Lung (tissue), 12 donors: Measurements from ENCODE around the gene LIX1L. TPM values are rescaled to one million over a fixed set of nuclear protein-coding genes. Genes with fewer than 3 reads are reported as not detected.

Source experiments
- ATAC-seq: fragments of 200-7000 bp; cut with Tn5 transposase; one replicate; pipeline ENCODE4 v1.9.1; 2020; ENCODE audit warnings: moderate number of reproducible peaks; ENCODE audit not compliant: insufficient read depth, low FRiP score
- DNase-seq, 3 donors: peaks; one replicate each; pipeline ENCODE4 v3.0.0-alpha.2; 2013 to 2017
- H3K27ac ChIP-seq, 2 donors: one replicate each; pipeline ENCODE4 v1.5.1; 2013; ENCODE audit warnings: mild to moderate bottlenecking in 2 of 2, moderate library complexity in 2 of 2, control low read depth in 1 of 2, inconsistent platforms in 1 of 2, low read depth in 1 of 2, low read length in 1 of 2
- H3K27me3 ChIP-seq, 3 donors: one replicate each; pipeline ENCODE4 v1.5.1; 2013; ENCODE audit warnings: low read length in 2 of 3; ENCODE audit not compliant: control insufficient read depth in 3 of 3, insufficient read depth in 3 of 3
- H3K36me3 ChIP-seq, 4 donors: one replicate each; pipeline ENCODE4 v1.5.1; 2013; ENCODE audit warnings: low read length in 4 of 4, mild to moderate bottlenecking in 1 of 4, moderate library complexity in 1 of 4; ENCODE audit not compliant: control insufficient read depth in 4 of 4, insufficient read depth in 4 of 4
- H3K4me1 ChIP-seq, 5 donors: one replicate each; pipeline ENCODE4 v1.5.1; 2013; ENCODE audit warnings: low read length in 5 of 5, mild to moderate bottlenecking in 2 of 5, moderate library complexity in 1 of 5; ENCODE audit not compliant: control insufficient read depth in 5 of 5, insufficient read depth in 5 of 5
- H3K4me3 ChIP-seq: one replicate; pipeline ENCODE4 v1.5.1; 2013; ENCODE audit warnings: mild to moderate bottlenecking, control low read depth, moderate library complexity
- H3K9ac ChIP-seq, 2 donors: one replicate each; pipeline ENCODE4 v1.5.1; 2013; ENCODE audit warnings: low read length in 2 of 2, control low read depth in 1 of 2; ENCODE audit not compliant: insufficient read depth in 1 of 2
- H3K9me3 ChIP-seq, 4 donors: one replicate each; pipeline ENCODE4 v1.5.1; 2013; ENCODE audit warnings: low read length in 3 of 4, mild to moderate bottlenecking in 1 of 4, moderate library complexity in 1 of 4; ENCODE audit not compliant: control insufficient read depth in 4 of 4, insufficient read depth in 3 of 4
- WGBS, 2 donors: extraction: QIAGEN DNeasy Blood & Tissue Kit; methylation state at CpG; one replicate each; pipeline ENCODE4 v1.1.7; 2013; 5-methylcytosine and 5-hydroxymethylcytosine counted together
- polyA plus RNA-seq, 2 donors: library from polyadenylated mRNA; stranded (reverse); fragments of 200-250 nt; gene quantifications; one replicate each; pipeline ENCODE4 v1.2.1, GENCODE V29; 2013
- total RNA-seq, 2 donors: library from RNA; depleted of rRNA in 1 of 2; stranded (reverse); fragments of >200 nt in 1 of 2; gene quantifications; one replicate each; pipeline ENCODE4 v1.2.1, GENCODE V29; 2014 to 2021
- TF ChIP-seq, protein P1 (sequence below): IDR thresholded peaks from 2 replicates; pipeline ENCODE4 v1.5.1; 2012; ENCODE audit warnings: mild to moderate bottlenecking; ENCODE audit errors: control extremely low read depth, extremely low read depth
- donor health status: control.
- donor health status: control.
- donor health status: Bipolar disorder and iron deficiency.
- donor health status: healthy.
- donor health status: DM: yes; HTN: yes; CAD: no.

The LIX1L gene
- total and polyA plus RNA-seq, 4 donors = 7.0 to 30.9 (median 18.9) TPM

DNA sequence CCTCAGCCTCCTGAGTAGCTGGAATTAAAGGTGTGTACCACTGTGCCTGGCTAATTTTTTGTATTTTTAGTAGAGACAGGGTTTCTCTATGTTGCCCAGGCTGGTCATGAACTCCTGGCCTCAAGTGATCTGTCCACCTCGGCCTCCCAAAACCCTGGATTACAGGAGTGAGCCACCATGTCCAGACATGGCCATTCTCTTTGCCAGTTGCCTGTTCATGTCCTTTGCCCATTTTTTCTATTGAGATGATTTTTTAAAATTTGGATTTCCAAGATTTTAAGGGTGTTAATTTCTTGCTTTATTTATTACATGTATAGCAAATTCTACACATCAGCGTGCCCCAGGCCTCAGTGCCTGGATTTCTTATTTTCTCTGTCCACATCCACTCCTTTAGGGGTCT is 9.5 kb upstream of the LIX1L start:
- WGBS, 2 donors = 96 to 100% methylated on average over 2 of the region's 2 CpGs
- no peaks in the 10 kb centered on the region for H3K27me3 ChIP-seq
- peaks cover 0 to 5% (median 2%) of the 10 kb centered on the region in 4 donors for H3K36me3 ChIP-seq
- DNase-seq (no peak), ATAC-seq (no peak)
- H3K9me3 ChIP-seq = peaks cover 0 to 3% (median 0%) of the 10 kb centered on the region in 4 donors
- TF ChIP-seq, protein P1, sequence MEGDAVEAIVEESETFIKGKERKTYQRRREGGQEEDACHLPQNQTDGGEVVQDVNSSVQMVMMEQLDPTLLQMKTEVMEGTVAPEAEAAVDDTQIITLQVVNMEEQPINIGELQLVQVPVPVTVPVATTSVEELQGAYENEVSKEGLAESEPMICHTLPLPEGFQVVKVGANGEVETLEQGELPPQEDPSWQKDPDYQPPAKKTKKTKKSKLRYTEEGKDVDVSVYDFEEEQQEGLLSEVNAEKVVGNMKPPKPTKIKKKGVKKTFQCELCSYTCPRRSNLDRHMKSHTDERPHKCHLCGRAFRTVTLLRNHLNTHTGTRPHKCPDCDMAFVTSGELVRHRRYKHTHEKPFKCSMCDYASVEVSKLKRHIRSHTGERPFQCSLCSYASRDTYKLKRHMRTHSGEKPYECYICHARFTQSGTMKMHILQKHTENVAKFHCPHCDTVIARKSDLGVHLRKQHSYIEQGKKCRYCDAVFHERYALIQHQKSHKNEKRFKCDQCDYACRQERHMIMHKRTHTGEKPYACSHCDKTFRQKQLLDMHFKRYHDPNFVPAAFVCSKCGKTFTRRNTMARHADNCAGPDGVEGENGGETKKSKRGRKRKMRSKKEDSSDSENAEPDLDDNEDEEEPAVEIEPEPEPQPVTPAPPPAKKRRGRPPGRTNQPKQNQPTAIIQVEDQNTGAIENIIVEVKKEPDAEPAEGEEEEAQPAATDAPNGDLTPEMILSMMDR = no peak
- no peak overlapping the region for H3K9ac ChIP-seq
- H3K4me3 ChIP-seq = no peak overlapping the region
- H3K27ac ChIP-seq = no peak overlapping the region
- H3K4me1 ChIP-seq = peaks cover 1 to 25% (median 10%) of the 10 kb centered on the region in 5 donors

DNA sequence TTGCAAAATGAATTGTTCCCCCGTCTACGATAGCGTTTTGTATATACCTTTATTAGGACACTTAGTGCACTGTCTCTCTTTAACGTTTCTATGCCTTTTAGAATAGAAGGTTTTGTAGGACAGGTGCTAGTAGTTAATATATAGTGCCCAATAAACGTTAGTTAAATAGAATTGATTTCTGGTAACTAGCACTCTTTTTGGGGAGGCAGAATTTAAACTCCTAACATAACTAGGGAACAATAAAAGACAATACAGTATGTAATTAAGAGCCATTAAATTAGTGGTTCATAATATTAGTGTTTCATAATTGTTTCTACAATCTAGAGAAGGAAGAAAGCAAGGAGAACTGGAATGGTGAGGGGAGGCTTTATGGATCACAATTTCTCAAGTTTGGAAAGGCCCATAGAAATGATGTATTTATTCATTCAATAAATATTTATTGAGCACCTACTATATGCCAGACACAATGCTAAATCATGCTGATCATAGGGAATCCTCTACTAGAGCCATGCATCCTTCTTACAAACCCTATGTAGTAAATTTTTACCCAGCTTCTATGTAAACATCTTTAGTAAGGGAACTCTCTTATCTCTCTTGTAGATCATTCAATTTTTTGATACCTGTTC is 7.4 kb upstream of the LIX1L start:
- ATAC-seq = no peak
- peaks cover 11 to 41% (median 14%) of the 10 kb centered on the region in 5 donors for H3K4me1 ChIP-seq

GRCh38 chr1:145964328-145965118 is 6.7 kb upstream of the LIX1L start, which contains the start of the genes ANKRD34A and POLR3GL:
TSS of gene ANKRD34A (minus strand) at chr1:145964575. CDS start at chr1:145961759, 2,816 bp downstream.
TSS of gene POLR3GL (plus strand) at chr1:145964690. CDS start at chr1:145974866, 10,176 bp downstream.
- peak within 1 kb of the TSS; percentile 92 to 95 for H3K27ac ChIP-seq
- peaks cover 0 to 10% (median 4%) of the 10 kb centered on the region in 3 donors for H3K27me3 ChIP-seq
- DNase-seq = peak; percentile 95 to 98 (median 97)
- TF ChIP-seq, protein P1 = no peak
- peak within 1 kb of the TSS; percentile 33 to 97 for H3K9ac ChIP-seq
- peaks cover 0 to 5% (median 2%) of the 10 kb centered on the region in 4 donors for H3K36me3 ChIP-seq
- H3K9me3 ChIP-seq = peaks cover 0 to 3% (median 0%) of the 10 kb centered on the region in 4 donors
- H3K4me3 ChIP-seq = peak within 1 kb of the TSS; percentile 73
- 1% methylated on average over 37 of the region's 37 CpGs for WGBS, 2 donors
- peaks cover 11 to 48% (median 18%) of the 10 kb centered on the region in 5 donors for H3K4me1 ChIP-seq
- peak; percentile 92 for ATAC-seq

More for the DNA sequence above, 7.4 kb upstream of the LIX1L start:
- peak overlapping the region; percentile 92 to 95 for H3K27ac ChIP-seq
- peaks cover 0 to 10% (median 4%) of the 10 kb centered on the region in 3 donors for H3K27me3 ChIP-seq
- peaks cover 0 to 3% (median 0%) of the 10 kb centered on the region in 4 donors for H3K9me3 ChIP-seq
- peak overlapping the region; percentile 73 for H3K4me3 ChIP-seq
- WGBS, 2 donors = 0 to 1% methylated on average over 5 of the region's 5 CpGs
- H3K36me3 ChIP-seq = peaks cover 0 to 5% (median 2%) of the 10 kb centered on the region in 4 donors
- DNase-seq = no peak
- TF ChIP-seq, protein P1 = no peak
- H3K9ac ChIP-seq = peak overlapping the region; percentile 33 to 97
